HepG2 (cell line): ENCODE measurements around the gene INPP4B. TPM values are rescaled to one million over a fixed set of nuclear protein-coding genes. Genes with fewer than 3 reads are reported as not detected.

Source experiments
- ATAC-seq: fragments of 200-7000 bp; cut with Tn5 transposase; 3 replicates; pipeline ENCODE4 v1.9.1; 2020; ENCODE audit warnings: mild to moderate bottlenecking, moderate library complexity
- BruUV-seq: library from RNA; stranded (reverse); fragments of 400-500 nt; replicated peaks from 2 replicates; lab custom pipeline; 2021; lab: Mats Ljungman, UMichigan
- CTCF ChIA-PET: fragments of 300-600 bp; formaldehyde crosslinking; extraction: SDS; loops from one replicate; lab custom pipeline; 2021; ENCODE audit warnings: low total read pairs, inconsistent platforms, low intra/inter-chr PET ratio; lab: Yijun Ruan, JAX
- POLR2A ChIA-PET: fragments of 350-600 bp; sonication (Branson Sonifier 250); formaldehyde crosslinking; loops from one replicate; lab custom pipeline; 2020; ENCODE audit warnings: antibody characterized with exemption, inconsistent platforms; lab: Yijun Ruan, JAX
- DNase-seq: peaks from one replicate; pipeline ENCODE4 v3.0.0-alpha.2; 2015; ENCODE audit warnings: low spot score
- FAIRE-seq: peaks from 3 replicates; lab custom pipeline; 2011; peaks lifted over from hg19 to GRCh38; lab: Jason Lieb, UNC
- H2AFZ ChIP-seq: one replicate; pipeline ENCODE4 v1.6.1; 2011; ENCODE audit warnings: low read length, inconsistent platforms
- H3K27ac ChIP-seq: fragments of 300-600 bp; 3 replicates; pipeline ENCODE4 v1.8.0; 2011; ENCODE audit warnings: mixed run types, mild to moderate bottlenecking, mixed read lengths, low read length, inconsistent platforms; ENCODE audit not compliant: insufficient read depth; ENCODE audit errors: extremely low read length
- H3K27me3 ChIP-seq, 2 experiments: fragments of 200-600 bp in 1 of 2; 2 replicates in 1 of 2; 3 replicates in 1 of 2; pipeline versions ENCODE4 v1.6.0 to v1.8.0; 2011; ENCODE audit warnings: low read length in 2 of 2, mild to moderate bottlenecking in 2 of 2, moderate library complexity in 2 of 2, inconsistent platforms in 1 of 2; ENCODE audit not compliant: insufficient read depth in 2 of 2, control insufficient read depth in 1 of 2
- H3K36me3 ChIP-seq, 2 experiments: fragments of 200-600 bp in 1 of 2; replicated peaks in 1 of 2; 2 replicates in 1 of 2; 3 replicates in 1 of 2; pipeline versions ENCODE4 v1.5.1 to v1.8.0; 2011; ENCODE audit warnings: low read length in 2 of 2, inconsistent platforms in 1 of 2; ENCODE audit not compliant: insufficient read depth in 2 of 2, control insufficient read depth in 1 of 2
- H3K4me1 ChIP-seq: 2 replicates; pipeline ENCODE4 v1.5.1; 2012; ENCODE audit warnings: low read length, inconsistent platforms; ENCODE audit not compliant: insufficient read depth
- H3K4me2 ChIP-seq: 2 replicates; pipeline ENCODE4 v1.6.0; 2011; ENCODE audit warnings: low read depth, low read length, inconsistent platforms
- H3K4me3 ChIP-seq, 3 experiments: fragments of 200-600 bp in 1 of 3; sonication (generic), shearing (Covaris generic) in 1 of 3; replicated peaks in 1 of 3; 2 replicates each; pipeline ENCODE4 v1.5.1; 2011 to 2016; ENCODE audit warnings: low read length in 3 of 3, inconsistent platforms in 2 of 3, low read depth in 2 of 3, mild to moderate bottlenecking in 2 of 3, control low read depth in 1 of 3, mixed read lengths in 1 of 3; ENCODE audit not compliant: insufficient read depth in 1 of 3
- H3K79me2 ChIP-seq: one replicate; pipeline ENCODE4 v1.6.1; 2011; ENCODE audit warnings: low read length, inconsistent platforms; ENCODE audit not compliant: insufficient read depth
- H3K9ac ChIP-seq: 2 replicates; pipeline ENCODE4 v1.6.0; 2011; ENCODE audit warnings: mild to moderate bottlenecking, low read depth, low read length, inconsistent platforms; ENCODE audit not compliant: insufficient read depth
- H3K9me3 ChIP-seq: 2 replicates; pipeline ENCODE4 v1.5.1; 2012; ENCODE audit warnings: mild to moderate bottlenecking, low read length
- H4K20me1 ChIP-seq: 2 replicates; pipeline ENCODE4 v1.6.0; 2011; ENCODE audit warnings: inconsistent platforms, mild to moderate bottlenecking, low read length, moderate library complexity; ENCODE audit not compliant: insufficient read depth
- AGO1 ChIP-seq: fragments of 200-400 bp; formaldehyde crosslinking; IDR thresholded peaks from 2 replicates; pipeline ENCODE4 v1.6.1; 2017; ENCODE audit warnings: mild to moderate bottlenecking, low read depth, low read length, moderate library complexity; ENCODE audit not compliant: poor library complexity, severe bottlenecking
- BHLHE40 ChIP-seq: IDR thresholded peaks from 2 replicates; pipeline ENCODE4 v1.6.1; 2011; ENCODE audit warnings: low read length, improper control_type of control experiment
- CHCHD3 ChIP-seq: sonication (generic); formaldehyde crosslinking; IDR thresholded peaks from 2 replicates; pipeline ENCODE4 v1.8.0; 2022; ENCODE audit warnings: mild to moderate bottlenecking, missing genetic modification reagents, moderate library complexity
- MXD3 ChIP-seq: IDR thresholded peaks from 2 replicates; pipeline ENCODE4 v1.6.1; 2016; ENCODE audit warnings: mild to moderate bottlenecking, missing biosample characterization, missing genetic modification reagents
- SMAD9 ChIP-seq: sonication (generic); formaldehyde crosslinking; IDR thresholded peaks from 2 replicates; pipeline ENCODE4 v1.5.1; 2020; ENCODE audit warnings: mild to moderate bottlenecking, missing genetic modification reagents
- ZIK1 ChIP-seq: sonication (generic); formaldehyde crosslinking; IDR thresholded peaks from 2 replicates; pipeline ENCODE4 v1.5.0; 2020; ENCODE audit warnings: mild to moderate bottlenecking, low read depth, missing genetic modification reagents, borderline replicate concordance
- ZNF407 ChIP-seq: sonication (generic); formaldehyde crosslinking; IDR thresholded peaks from one replicate; pipeline ENCODE4 v1.5.1; 2020; ENCODE audit warnings: mild to moderate bottlenecking, missing genetic modification reagents; ENCODE audit errors: not compliant biosample characterization
- ZNF558 ChIP-seq: sonication (generic); formaldehyde crosslinking; IDR thresholded peaks from 2 replicates; pipeline ENCODE4 v1.9.0; 2022; ENCODE audit warnings: mild to moderate bottlenecking, missing genetic modification reagents, borderline replicate concordance
- ZNF605 ChIP-seq: sonication (generic); formaldehyde crosslinking; IDR thresholded peaks from 2 replicates; pipeline ENCODE4 v1.8.0; 2022; ENCODE audit warnings: mild to moderate bottlenecking, missing genetic modification reagents
- ZNF776 ChIP-seq: sonication (generic); formaldehyde crosslinking; IDR thresholded peaks from 2 replicates; pipeline ENCODE4 v1.4.0; 2020; ENCODE audit warnings: mild to moderate bottlenecking, missing genetic modification reagents
- WGBS: methylation state at CpG from one replicate; pipeline ENCODE4 v1.1.6; 2017; ENCODE audit warnings: low lambda C conversion rate; 5-methylcytosine and 5-hydroxymethylcytosine counted together
- in situ Hi-C: cut with HindIII; loops from 2 replicates; pipeline ENCODE4 v1.10.0; 2017; ENCODE audit warnings: low pct_unique_long_range_greater_than_20kb; ENCODE audit not compliant: extremely low pct_ligation_motif_present
- intact Hi-C: fragments of 100-400 bp; cut with micrococcal nuclease; formaldehyde crosslinking; loops from one replicate; pipeline ENCODE4 v1.10.0; 2022; ENCODE audit not compliant: unreplicated experiment
- polyA plus RNA-seq, 8 experiments: library from polyadenylated mRNA; depleted of rRNA in 3 of 8; stranded (reverse) in 7 of 8; unstranded in 1 of 8; fragments of >200 nt; fragmentation: Illumina TruSeq in 4 of 8; extraction: Trizol in 4 of 8; gene quantifications; 2 replicates each; pipeline versions ENCODE4 v1.2.1 to v1.2.3, GENCODE V29; 2011 to 2016; ENCODE audit warnings: low read depth in 4 of 8, missing spikeins in 1 of 8, mixed read lengths in 1 of 8; ENCODE audit not compliant: insufficient read depth in 1 of 8
- total RNA-seq, 5 experiments: library from RNA; depleted of rRNA; stranded (reverse); fragments of >200 nt; fragmentation: Illumina TruSeq; extraction: Trizol; gene quantifications; 2 replicates each; pipeline ENCODE4 v1.2.3, GENCODE V29; 2016; ENCODE audit warnings: low read depth in 1 of 5

Gene INPP4B
- total and polyA plus RNA-seq, 2 of the 13 experiments (the other 11 are each of a cell fraction or from before 2014, with no cell fraction given): not detected

- Histone ChIP-seq H3K9ac (no peak overlapping the region), H3K27ac (no peak overlapping the region), H3K27me3 (no peaks in the 10 kb centered on the region), H3K9me3 (peaks cover 83% of the 10 kb centered on the region), H4K20me1 (no peaks in the 10 kb centered on the region), H3K4me2 (no peak overlapping the region), H3K36me3 (no peaks in the 10 kb centered on the region), H3K4me3 (no peak overlapping the region), H3K4me1 (no peaks in the 10 kb centered on the region), H2AFZ (no peak overlapping the region), H3K79me2 (no peaks in the 10 kb centered on the region)
- in situ Hi-C loops: no loop called here
- no TSS peak for BruUV-seq
- TF ChIP-seq ZIK1 (CRISPR knock-in tag) (no peak), AGO1 (no peak), ZNF605 (CRISPR knock-in tag) (no peak), SMAD9 (CRISPR knock-in tag) (no peak), ZNF776 (no peak), CHCHD3 (CRISPR knock-in tag) (no peak)
- intact Hi-C loops: no loop called here
- FAIRE-seq: no peak
- POLR2A ChIA-PET: no interaction called here
- CTCF ChIA-PET: no interaction called here
- no peak for ATAC-seq
- DNase-seq: no peak
These were observed 248.0 kb downstream of the INPP4B start for GRCh38 chr4:142598132-142598531.

GRCh38 chr4:142596595-142596994, 249.5 kb downstream of the INPP4B start:
- Histone ChIP-seq H3K36me3 (no peaks in the 10 kb centered on the region), H3K9me3 (peaks cover 71% of the 10 kb centered on the region), H3K9ac (no peak overlapping the region), H4K20me1 (no peaks in the 10 kb centered on the region), H3K4me2 (no peak overlapping the region), H3K27ac (no peak overlapping the region), H3K27me3 (no peaks in the 10 kb centered on the region), H2AFZ (no peak overlapping the region), H3K4me1 (no peaks in the 10 kb centered on the region), H3K4me3 (no peak overlapping the region), H3K79me2 (no peaks in the 10 kb centered on the region)
- no peak for FAIRE-seq
- ChIA-PET POLR2A (no interaction called here), CTCF (no interaction called here)
- ATAC-seq: no peak
- intact Hi-C loops (no loop called here), in situ Hi-C loops (no loop called here)
- no peak for DNase-seq
- no TSS peak for BruUV-seq
- 13% methylated on average over 3 of the region's 3 CpGs for WGBS
- TF ChIP-seq MXD3 (CRISPR knock-in tag) (no peak), BHLHE40 (no peak), ZNF558 (CRISPR knock-in tag) (no peak), ZNF407 (CRISPR knock-in tag) (no peak)
